HG03460 (cell line): ENCODE results near the gene PPP6R2.
A peak's percentile ranks its signal among the peaks of the same experiment; 100 is the strongest.

Experiments used
- ATAC-seq: cut with Tn5 transposase; IDR thresholded peaks from one replicate; pipeline ENCODE4 v1.9.1; 2021; ENCODE audit not compliant: unreplicated experiment

Gene PPP6R2

GRCh38 chr22:50305393-50305922, 37.7 kb upstream of the PPP6R2 start:
- ATAC-seq: no peak

GRCh38 chr22:50305923-50306566, 37.1 kb upstream of the PPP6R2 start:
- ATAC-seq: no peak

GRCh38 chr22:50306753-50307749, 36.1 kb upstream of the PPP6R2 start, which contains the start of gene PLXNB2:
TSS of gene PLXNB2 (minus strand) at chr22:50307646. CDS start at chr22:50290584, 17,062 bp downstream.
- ATAC-seq: no peak

- no peak for ATAC-seq
Measured at GRCh38 chr22:50307890-50308596, 35.1 kb upstream of the PPP6R2 start.

DNA sequence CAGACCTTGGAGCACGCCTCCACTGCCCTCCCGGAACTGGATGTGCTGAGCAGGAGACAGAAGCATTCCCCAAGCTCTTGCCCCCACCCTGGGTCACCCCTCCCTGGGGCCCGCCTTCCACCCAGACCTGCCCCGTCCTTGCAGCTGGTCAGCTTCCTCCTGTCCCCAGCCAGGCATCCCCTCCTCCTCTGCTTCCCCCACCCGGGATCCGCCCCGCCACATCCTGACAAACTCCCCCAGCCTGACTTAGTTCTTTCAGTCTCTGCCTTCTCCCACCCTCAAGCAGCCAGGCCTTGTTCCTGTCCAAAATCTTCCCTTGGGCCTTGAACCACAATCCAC, 34.6 kb upstream of the PPP6R2 start:
- ATAC-seq: no peak

GRCh38 chr22:50308986-50309600, 34.0 kb upstream of the PPP6R2 start:
- no peak for ATAC-seq

DNA sequence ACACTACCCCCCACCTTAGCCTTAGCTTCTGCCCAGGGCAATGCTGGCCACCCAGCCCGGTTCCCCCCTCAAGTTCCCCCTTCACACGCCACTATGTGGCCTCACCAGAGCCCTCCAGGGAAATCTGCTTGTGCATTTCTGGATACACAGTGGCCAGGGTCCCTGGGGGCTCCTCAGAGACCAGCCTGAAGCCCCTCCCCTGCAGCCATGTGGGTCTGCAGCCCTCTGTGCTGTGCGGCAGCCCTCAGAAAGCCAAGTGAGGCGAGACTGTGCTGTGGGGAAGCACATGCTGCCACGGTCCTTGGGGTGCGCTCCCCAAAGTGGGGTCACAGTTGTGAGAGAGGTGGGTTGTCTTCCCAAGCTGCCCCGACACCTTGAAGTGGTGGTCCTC, 33.5 kb upstream of the PPP6R2 start:
- ATAC-seq: no peak

DNA sequence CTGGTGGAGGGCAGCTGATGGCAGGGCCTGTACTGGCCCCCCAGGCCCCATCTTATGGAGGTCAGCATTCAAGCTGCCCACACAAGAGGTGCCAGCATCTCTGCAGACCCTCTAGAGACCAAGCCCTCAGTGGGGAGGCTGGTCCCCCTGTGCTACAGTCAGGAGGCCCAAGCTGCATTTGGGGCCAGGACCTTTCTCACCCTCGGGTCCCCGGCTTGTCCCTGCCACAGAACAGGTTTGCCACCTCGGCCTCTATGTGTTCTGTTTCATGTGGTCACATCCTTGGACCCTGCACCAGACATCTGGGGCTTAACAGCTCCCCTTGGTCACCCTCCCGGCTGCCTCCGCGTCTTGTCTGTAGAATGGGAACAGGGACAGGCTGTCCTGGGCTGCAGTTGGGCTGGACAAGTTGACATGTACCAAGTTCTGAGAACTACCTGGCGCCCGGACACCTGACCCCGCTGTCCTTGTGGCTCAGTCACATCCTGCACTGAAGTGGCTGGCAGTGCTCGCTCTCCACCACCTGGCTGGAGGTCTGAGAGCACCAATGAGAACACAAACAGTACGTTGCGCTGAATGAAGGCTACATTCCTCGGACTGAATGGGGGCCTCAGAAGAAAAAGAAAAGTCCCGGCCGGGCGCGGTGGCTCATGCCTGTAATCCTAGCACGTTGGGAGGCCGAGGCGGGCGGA, 33.0 kb upstream of the PPP6R2 start:
- no peak for ATAC-seq

DNA sequence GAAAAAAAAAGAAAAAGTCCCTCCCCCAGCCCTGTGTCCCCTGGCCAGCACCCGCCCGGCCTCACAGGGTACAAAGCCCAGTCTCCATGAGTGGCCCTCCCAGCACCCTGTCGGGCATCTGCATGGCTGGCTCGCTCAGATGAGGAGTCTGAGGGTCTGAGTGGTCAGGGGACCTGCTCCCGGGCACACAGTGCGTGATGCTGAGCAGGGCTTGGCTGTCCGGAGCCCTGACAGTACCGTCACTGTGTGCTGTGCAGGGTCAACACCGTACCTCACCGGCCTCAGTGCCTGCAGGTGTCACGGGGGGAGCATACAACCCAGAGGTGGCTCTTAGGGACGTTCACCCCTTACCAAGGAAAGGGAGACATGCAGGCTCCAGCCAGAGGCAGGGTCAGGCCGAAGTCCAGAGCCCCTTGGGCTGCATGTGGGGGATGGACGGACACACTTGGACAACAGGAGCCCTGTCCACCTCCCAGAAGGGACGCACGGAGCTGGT, 32.1 kb upstream of the PPP6R2 start:
- ATAC-seq: no peak

GRCh38 chr22:50311606-50312351, 31.3 kb upstream of the PPP6R2 start:
- ATAC-seq: no peak

- no peak for ATAC-seq
Measured at GRCh38 chr22:50312371-50312770, 30.8 kb upstream of the PPP6R2 start.

- no peak for ATAC-seq
Measured at GRCh38 chr22:50313021-50313420, 30.1 kb upstream of the PPP6R2 start.

- no peak for ATAC-seq
Measured at GRCh38 chr22:50313600-50313999, 29.5 kb upstream of the PPP6R2 start.

- ATAC-seq: no peak
Measured at GRCh38 chr22:50314081-50314454, 29.1 kb upstream of the PPP6R2 start.

GRCh38 chr22:50314455-50315288, 28.5 kb upstream of the PPP6R2 start:
- peak; percentile 73 for ATAC-seq

DNA sequence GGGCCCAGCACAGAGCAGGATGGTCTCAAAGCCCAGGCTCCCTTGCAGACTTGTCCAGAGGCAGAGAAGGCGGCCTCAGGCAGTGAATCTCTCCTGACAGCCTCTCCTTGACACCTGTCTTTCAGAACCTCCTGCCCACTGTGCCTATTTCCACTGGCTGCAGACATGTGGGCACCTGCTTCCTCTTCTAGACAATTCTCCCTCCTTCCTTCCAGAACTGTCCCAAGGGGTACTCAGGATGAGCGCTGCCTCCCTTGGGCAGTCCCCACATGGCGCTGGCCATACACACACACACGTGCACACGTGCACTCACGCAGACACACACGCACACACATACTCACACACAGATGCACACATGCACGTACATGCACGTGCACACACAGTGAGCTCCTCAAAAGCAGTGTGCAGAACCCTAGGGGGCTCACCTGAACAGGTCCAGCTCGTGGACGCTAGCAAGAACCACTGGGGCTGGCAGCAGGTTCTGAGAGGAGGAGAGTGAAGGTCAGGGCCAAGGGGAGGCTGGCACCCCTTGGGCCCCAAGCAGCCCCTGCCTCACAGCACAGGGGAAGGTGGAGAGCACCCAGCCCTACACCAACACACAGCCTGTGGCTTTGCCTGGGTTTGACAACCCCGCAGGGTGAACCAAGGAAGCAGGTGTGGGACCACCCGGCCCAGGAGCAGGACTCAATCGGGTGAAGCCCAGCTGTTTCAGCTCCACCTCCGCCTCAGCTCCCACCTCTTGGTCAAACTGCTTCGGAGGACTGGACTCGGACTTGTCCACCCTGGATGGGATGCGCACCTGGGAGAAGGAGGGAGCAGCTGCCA, 27.6 kb upstream of the PPP6R2 start:
- no peak for ATAC-seq

GRCh38 chr22:50316114-50317065, 26.7 kb upstream of the PPP6R2 start:
- ATAC-seq: no peak
